OCI-LY7 (cell line): ENCODE results near the gene HID1. TPM values are rescaled to one million over a fixed set of nuclear protein-coding genes. Genes with fewer than 3 reads are reported as not detected.

Experiments used
- BruUV-seq: library from RNA; stranded (reverse); fragments of 400-500 nt; replicated peaks from 2 replicates; lab custom pipeline; 2021; lab: Mats Ljungman, UMichigan
- CTCF ChIA-PET: fragments of 300-600 bp; sonication (Branson Sonifier 250); formaldehyde crosslinking; loops from one replicate; lab custom pipeline; 2022; ENCODE audit warnings: antibody characterized with exemption; ENCODE audit not compliant: unreplicated experiment; lab: Charles Lee
- POLR2A ChIA-PET: fragments of 300-600 bp; sonication (Branson Sonifier 250); formaldehyde crosslinking; loops from one replicate; lab custom pipeline; 2022; ENCODE audit warnings: antibody characterized with exemption; lab: Charles Lee
- DNase-seq: peaks from one replicate; pipeline ENCODE4 v3.0.0-alpha.2; 2015; ENCODE audit warnings: low spot score
- H2AFZ ChIP-seq: fragments of 200-600 bp; sonication (generic), shearing (Covaris generic); 2 replicates; pipeline ENCODE4 v1.6.1; 2014; ENCODE audit warnings: mild to moderate bottlenecking, antibody characterized with exemption, low read length, moderate library complexity
- H3K27ac ChIP-seq: fragments of 200-600 bp; sonication (generic); 2 replicates; pipeline ENCODE4 v1.5.1; 2014; ENCODE audit warnings: mixed run types, low read depth, mild to moderate bottlenecking, moderate library complexity, low read length, inconsistent platforms; ENCODE audit not compliant: poor library complexity, severe bottlenecking
- H3K36me3 ChIP-seq: fragments of 200-600 bp; sonication (generic); 2 replicates; pipeline ENCODE4 v1.6.1; 2014; ENCODE audit warnings: mild to moderate bottlenecking, antibody characterized with exemption, low read length, moderate library complexity, mixed read lengths; ENCODE audit not compliant: insufficient read depth
- H3K4me1 ChIP-seq: fragments of 200-600 bp; sonication (generic); 2 replicates; pipeline ENCODE4 v1.5.1; 2014; ENCODE audit warnings: mild to moderate bottlenecking, low read length; ENCODE audit not compliant: insufficient read depth, poor library complexity, severe bottlenecking
- H3K4me2 ChIP-seq: fragments of 200-600 bp; sonication (generic); 2 replicates; pipeline ENCODE4 v1.6.1; 2014; ENCODE audit warnings: mild to moderate bottlenecking, low read length
- H3K4me3 ChIP-seq: fragments of 200-600 bp; sonication (generic); 2 replicates; pipeline ENCODE4 v1.5.1; 2014; ENCODE audit warnings: mild to moderate bottlenecking, low read depth, low read length; ENCODE audit not compliant: poor library complexity, severe bottlenecking
- H3K79me2 ChIP-seq: fragments of 200-600 bp; sonication (generic); 2 replicates; pipeline ENCODE4 v1.6.1; 2016; ENCODE audit warnings: low read depth, mild to moderate bottlenecking, low read length, moderate library complexity, mixed read lengths; ENCODE audit not compliant: insufficient read depth
- H3K9me2 ChIP-seq: fragments of 200-600 bp; sonication (generic); 2 replicates; pipeline ENCODE4 v1.6.1; 2016; ENCODE audit warnings: mild to moderate bottlenecking, low read length, mixed read lengths; ENCODE audit not compliant: insufficient read depth
- H3K9me3 ChIP-seq: fragments of 200-600 bp; sonication (generic); 2 replicates; pipeline ENCODE4 v1.6.1; 2014; ENCODE audit warnings: mild to moderate bottlenecking, mixed run types, low read length, mixed read lengths
- H4K20me1 ChIP-seq: fragments of 200-600 bp; sonication (generic); 2 replicates; pipeline ENCODE4 v1.6.1; 2014; ENCODE audit warnings: mild to moderate bottlenecking, antibody characterized with exemption, low read length, moderate library complexity, mixed read lengths; ENCODE audit not compliant: insufficient read depth
- EZH2phosphoT487 ChIP-seq: fragments of 200-600 bp; sonication (generic); IDR thresholded peaks from 2 replicates; pipeline ENCODE4 v1.6.1; 2018; ENCODE audit warnings: low read depth, borderline replicate concordance, mild to moderate bottlenecking, mixed run types, antibody characterized with exemption, low read length, moderate library complexity, mixed read lengths
- intact Hi-C: fragments of 100-400 bp; cut with micrococcal nuclease; formaldehyde crosslinking; loops from one replicate; pipeline ENCODE4 v1.10.0; 2022; ENCODE audit not compliant: unreplicated experiment
- total RNA-seq, 2 experiments: library from RNA; depleted of rRNA in 1 of 2; stranded (reverse); fragments of >200 nt in 1 of 2; shearing (Covaris generic) in 1 of 2; gene quantifications; 2 replicates each; pipeline ENCODE4 v1.2.3, GENCODE V29; 2014 to 2022
- TF ChIP-seq, protein P1 (sequence below): fragments of 200-600 bp; sonication (generic); conservative IDR thresholded peaks from 2 replicates; pipeline ENCODE4 v1.5.1; 2014; ENCODE audit warnings: mild to moderate bottlenecking, antibody characterized with exemption, low read length, moderate library complexity, mixed read lengths

Gene HID1
- total RNA-seq, 2 experiments from 2014 or later: 0.35 to 8.5 TPM

DNA sequence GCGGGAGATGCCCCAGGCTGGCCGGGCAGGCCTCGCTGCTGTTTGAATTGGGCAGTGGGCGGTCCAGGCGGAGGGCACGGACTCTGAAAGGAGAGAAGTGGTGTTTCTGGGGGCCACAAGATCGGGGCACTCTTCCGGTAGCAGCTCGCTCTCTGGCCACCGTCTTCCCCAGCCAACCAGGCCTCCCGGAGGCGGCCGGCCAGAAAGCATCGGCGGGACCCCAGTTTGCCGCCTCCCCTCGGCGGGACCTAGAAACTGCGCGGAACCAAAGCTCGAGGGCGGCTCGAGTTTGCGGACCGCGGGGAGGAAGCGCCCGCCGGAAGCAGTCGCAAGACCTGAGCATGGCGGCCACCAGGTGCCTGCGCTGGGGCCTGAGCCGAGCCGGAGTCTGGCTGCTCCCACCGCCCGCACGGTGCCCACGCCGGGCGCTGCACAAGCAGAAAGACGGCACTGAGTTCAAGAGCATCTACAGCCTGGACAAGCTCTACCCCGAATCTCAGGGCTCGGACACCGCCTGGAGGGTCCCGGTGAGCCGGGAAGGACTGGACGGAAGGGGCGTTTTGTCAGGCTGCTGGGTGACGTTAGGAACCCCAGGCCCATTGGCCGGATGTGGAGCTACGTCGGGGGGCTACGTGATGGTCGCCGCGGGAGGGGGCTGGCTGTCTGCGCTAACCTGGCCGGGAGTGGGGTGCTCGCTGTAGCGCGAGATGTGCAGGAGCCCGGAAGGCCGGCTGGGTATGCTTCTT, 40.0 kb upstream of the HID1 start, which contains the start of gene MRPL58:
Gene MRPL58 (plus strand): TSS at position 325 of the 746 bp plus-strand sequence. CDS start 17 bp downstream, at position 342.
- Histone ChIP-seq H3K27ac (peak within 1 kb of the TSS; percentile 54), H3K79me2 (peaks cover 21% of the 10 kb centered on the region), H3K4me3 (peak within 1 kb of the TSS; percentile 73), H3K4me1 (peaks cover 16% of the 10 kb centered on the region), H3K4me2 (peak within 1 kb of the TSS; percentile 86), H3K36me3 (peaks cover 16% of the 10 kb centered on the region), H3K9me3 (no peaks in the 10 kb centered on the region), H2AFZ (peak within 1 kb of the TSS; percentile 90), H4K20me1 (no peaks in the 10 kb centered on the region), H3K9me2 (no peaks in the 10 kb centered on the region)
- POLR2A ChIA-PET: interaction anchor here (0.6 to 3.4 kb wide), 25 partner anchors 8 to 530 kb away, joined by 3 to 27 read pairs (median 5); partner anchors contain the start of genes ATP5PD, CDR2L, FDXR and HID1
- DNase-seq: peak; percentile 94
- TF ChIP-seq EZH2phosphoT487: no peak
- TF ChIP-seq, protein P1, sequence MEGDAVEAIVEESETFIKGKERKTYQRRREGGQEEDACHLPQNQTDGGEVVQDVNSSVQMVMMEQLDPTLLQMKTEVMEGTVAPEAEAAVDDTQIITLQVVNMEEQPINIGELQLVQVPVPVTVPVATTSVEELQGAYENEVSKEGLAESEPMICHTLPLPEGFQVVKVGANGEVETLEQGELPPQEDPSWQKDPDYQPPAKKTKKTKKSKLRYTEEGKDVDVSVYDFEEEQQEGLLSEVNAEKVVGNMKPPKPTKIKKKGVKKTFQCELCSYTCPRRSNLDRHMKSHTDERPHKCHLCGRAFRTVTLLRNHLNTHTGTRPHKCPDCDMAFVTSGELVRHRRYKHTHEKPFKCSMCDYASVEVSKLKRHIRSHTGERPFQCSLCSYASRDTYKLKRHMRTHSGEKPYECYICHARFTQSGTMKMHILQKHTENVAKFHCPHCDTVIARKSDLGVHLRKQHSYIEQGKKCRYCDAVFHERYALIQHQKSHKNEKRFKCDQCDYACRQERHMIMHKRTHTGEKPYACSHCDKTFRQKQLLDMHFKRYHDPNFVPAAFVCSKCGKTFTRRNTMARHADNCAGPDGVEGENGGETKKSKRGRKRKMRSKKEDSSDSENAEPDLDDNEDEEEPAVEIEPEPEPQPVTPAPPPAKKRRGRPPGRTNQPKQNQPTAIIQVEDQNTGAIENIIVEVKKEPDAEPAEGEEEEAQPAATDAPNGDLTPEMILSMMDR: peak; percentile 63
- CTCF ChIA-PET: interaction anchor here (0.7 to 3.2 kb wide), 9 partner anchors 12 to 192 kb away, joined by 3 to 26 read pairs (median 3); partner anchors contain the start of genes ATP5PD and KCTD2
- intact Hi-C loops: loop anchor here (1.0 to 5.0 kb wide), 3 partner anchors 35 to 95 kb away; partner anchors contain the start of genes ARMC7 and KCTD2
- BruUV-seq: no TSS peak

GRCh38 chr17:75012096-75012345, 39.5 kb upstream of the HID1 start:
- no peaks in the 10 kb centered on the region for H3K9me2 ChIP-seq
- H2AFZ ChIP-seq: peak overlapping the region; percentile 90
- H3K27ac ChIP-seq: no peak overlapping the region
- peak overlapping the region; percentile 50 for H3K4me2 ChIP-seq
- intact Hi-C loops: loop anchor here (1.0 to 5.0 kb wide), 2 partner anchors 52 to 95 kb away; partner anchors contain the start of gene ARMC7
- H3K4me1 ChIP-seq: peaks cover 16% of the 10 kb centered on the region
- peaks cover 21% of the 10 kb centered on the region for H3K79me2 ChIP-seq
- H4K20me1 ChIP-seq: no peaks in the 10 kb centered on the region
- H3K9me3 ChIP-seq: no peaks in the 10 kb centered on the region
- CTCF ChIA-PET: interaction anchor here (0.6 to 3.2 kb wide), 5 partner anchors 12 to 160 kb away, joined by 3 to 26 read pairs (median 3); no protein-coding TSS in a partner anchor
- H3K4me3 ChIP-seq: peak overlapping the region; percentile 73
- TF ChIP-seq, protein P1: no peak
- no peak for TF ChIP-seq EZH2phosphoT487
- peaks cover 13% of the 10 kb centered on the region for H3K36me3 ChIP-seq
- BruUV-seq: TSS peak; percentile 90
- no peak for DNase-seq
- POLR2A ChIA-PET: interaction anchor here (0.6 to 3.4 kb wide), 13 partner anchors 16 to 139 kb away, joined by 3 to 27 read pairs (median 9); partner anchors contain the start of genes ATP5PD, CDR2L, FDXR and HID1
